B cell (primary cell): ENCODE results near the gene ID3. TPM values are rescaled to one million over a fixed set of nuclear protein-coding genes. Genes with fewer than 3 reads are reported as not detected.

Experiments used
- ATAC-seq: fragments of 200-7000 bp; cut with Tn5 transposase; one replicate; pipeline ENCODE4 v1.10.0; 2021; ENCODE audit warnings: low read depth, mild to moderate bottlenecking, moderate number of reproducible peaks, moderate library complexity
- CTCF ChIA-PET: fragments of 350-600 bp; sonication (Branson Sonifier 250); formaldehyde crosslinking; loops from one replicate; lab custom pipeline; 2021; ENCODE audit warnings: antibody characterized with exemption, inconsistent platforms; lab: Charles Lee
- POLR2A ChIA-PET: fragments of 350-600 bp; sonication (Branson Sonifier 250); formaldehyde crosslinking; loops from one replicate; lab custom pipeline; 2021; ENCODE audit warnings: antibody characterized with exemption; lab: Charles Lee
- DNase-seq: peaks from one replicate; pipeline ENCODE4 v3.0.0; 2013
- H2AFZ ChIP-seq: 2 replicates; pipeline ENCODE4 v1.6.1; 2012; ENCODE audit warnings: mild to moderate bottlenecking, low read depth, low read length; ENCODE audit not compliant: insufficient read depth, poor library complexity, severe bottlenecking
- H3K27ac ChIP-seq, 2 donors: 1 replicate in 1 of 2; 2 replicates in 1 of 2; pipeline ENCODE4 v1.5.1; 2012 to 2013; ENCODE audit warnings: low read length in 2 of 2, mild to moderate bottlenecking in 2 of 2, moderate library complexity in 1 of 2
- H3K27me3 ChIP-seq, 4 experiments: fragments of 200-600 bp in 1 of 4; sonication (generic) in 1 of 4; replicated peaks in 1 of 4; 1 replicate in 2 of 4; 2 replicates in 2 of 4; pipeline versions ENCODE4 v1.6.1 to v1.7.0; 2013 to 2016; ENCODE audit warnings: low read length in 3 of 4, mild to moderate bottlenecking in 2 of 4, mixed read lengths in 1 of 4, moderate library complexity in 1 of 4; ENCODE audit not compliant: insufficient read depth in 4 of 4, control insufficient read depth in 3 of 4; ENCODE audit errors: control extremely low read depth in 1 of 4
- H3K36me3 ChIP-seq, 2 experiments: replicated peaks in 1 of 2; 1 replicate in 1 of 2; 2 replicates in 1 of 2; pipeline versions ENCODE4 v1.6.1 to v1.7.1; 2013; ENCODE audit warnings: low read length in 1 of 2; ENCODE audit not compliant: insufficient read depth in 2 of 2, control insufficient read depth in 1 of 2; ENCODE audit errors: control extremely low read depth in 1 of 2, extremely low read depth in 1 of 2
- H3K4me1 ChIP-seq, 2 donors: fragments of 200-600 bp in 1 of 2; sonication (generic) in 1 of 2; 1 replicate in 1 of 2; 2 replicates in 1 of 2; pipeline versions ENCODE4 v1.5.1 to v1.6.1; 2013 to 2017; ENCODE audit warnings: low read length in 2 of 2; ENCODE audit not compliant: control insufficient read depth in 2 of 2, insufficient read depth in 2 of 2
- H3K4me2 ChIP-seq: replicated peaks from 2 replicates; pipeline ENCODE3; 2012; ENCODE audit warnings: mild to moderate bottlenecking, low read depth, low read length; ENCODE audit not compliant: poor library complexity, severe bottlenecking
- H3K4me3 ChIP-seq, 5 experiments: fragments of 200-600 bp in 1 of 5; sonication (generic) in 1 of 5; 1 replicate in 3 of 5; 2 replicates in 2 of 5; pipeline versions ENCODE4 v1.5.1 to v1.7.0; 2011 to 2016; ENCODE audit warnings: low read length in 4 of 5, mild to moderate bottlenecking in 4 of 5, low read depth in 2 of 5, control low read depth in 1 of 5, moderate library complexity in 1 of 5; ENCODE audit not compliant: insufficient read depth in 1 of 5; ENCODE audit errors: control extremely low read depth in 1 of 5, extremely low read depth in 1 of 5
- H3K79me2 ChIP-seq: fragments of 200-600 bp; sonication (generic); one replicate; pipeline ENCODE4 v1.6.0; 2016; ENCODE audit warnings: low read length; ENCODE audit not compliant: control insufficient read depth, insufficient read depth
- H3K9ac ChIP-seq: fragments of 200-600 bp; sonication (generic); 2 replicates; pipeline ENCODE4 v1.6.1; 2017; ENCODE audit warnings: mild to moderate bottlenecking, low read length, moderate library complexity
- H3K9me3 ChIP-seq, 3 donors: one replicate each; pipeline versions ENCODE4 v1.6.1 to v1.7.1; 2013; ENCODE audit warnings: low read length in 2 of 3; ENCODE audit not compliant: control insufficient read depth in 2 of 3, insufficient read depth in 1 of 3; ENCODE audit errors: control extremely low read depth in 1 of 3
- H4K20me1 ChIP-seq: 2 replicates; pipeline ENCODE4 v1.6.0; 2012; ENCODE audit warnings: mild to moderate bottlenecking, low read length; ENCODE audit not compliant: insufficient read depth, control insufficient read depth, poor library complexity, severe bottlenecking
- H3K27ac Mint-ChIP-seq: one replicate; pipeline ENCODE4 v1.8.0; 2021; ENCODE audit warnings: mixed read lengths
- H3K27me3 Mint-ChIP-seq: one replicate; pipeline ENCODE4 v1.8.0; 2021; ENCODE audit warnings: mixed read lengths
- H3K4me1 Mint-ChIP-seq: one replicate; pipeline ENCODE4 v1.8.0; 2021; ENCODE audit warnings: mixed read lengths
- H3K4me3 Mint-ChIP-seq: one replicate; pipeline ENCODE4 v1.8.0; 2021; ENCODE audit warnings: mixed read lengths
- H3K9me3 Mint-ChIP-seq: one replicate; pipeline ENCODE4 v1.8.0; 2022; ENCODE audit warnings: mixed read lengths; ENCODE audit not compliant: insufficient read depth
- CTCF ChIP-seq: fragments of 200-600 bp; IDR thresholded peaks from one replicate; pipeline ENCODE4 v1.8.0; 2022; ENCODE audit warnings: antibody characterized with exemption, mild to moderate bottlenecking
- EZH2 ChIP-seq: IDR thresholded peaks from 2 replicates; pipeline ENCODE4 v1.6.1; 2012; ENCODE audit warnings: borderline replicate concordance, low read depth, mild to moderate bottlenecking, moderate library complexity, low read length; ENCODE audit not compliant: insufficient read depth, poor library complexity, severe bottlenecking
- WGBS: methylation state at CpG from one replicate; pipeline ENCODE4 v1.1.5; 2013; ENCODE audit warnings: missing lambda C conversion rate; ENCODE audit not compliant: insufficient coverage; 5-methylcytosine and 5-hydroxymethylcytosine counted together
- intact Hi-C: fragments of 100-400 bp; cut with micrococcal nuclease; formaldehyde crosslinking; loops from one replicate; pipeline ENCODE4 v1.10.0; 2022
- polyA plus RNA-seq: library from polyadenylated mRNA; depleted of rRNA; stranded (reverse); fragments of >200 nt; gene quantifications from 2 replicates; pipeline ENCODE4 v1.2.3, GENCODE V29; 2012
- total RNA-seq, 2 donors: library from RNA; stranded (reverse); fragments of 120-200 nt in 1 of 2; gene quantifications; 1 replicate in 1 of 2; 2 replicates in 1 of 2; pipeline versions ENCODE4 v1.2.3 to v1.2.4, GENCODE V29; 2013 to 2022

ID3 gene
- total and polyA plus RNA-seq, 2 donors (not counting 1 experiment from before 2014, with no cell fraction given) = 212 to 367 TPM

- Histone ChIP-seq H3K27ac (peak overlapping the region; percentile 6 to 34), H3K79me2 (no peaks in the 10 kb centered on the region), H3K4me3 (no peak overlapping the region), H2AFZ (peak overlapping the region; percentile 21), H3K27me3 (no peaks in the 10 kb centered on the region), H3K9ac (no peak overlapping the region), H3K36me3 (peaks cover 0 to 4% of the 10 kb centered on the region in 2 experiments), H3K4me2 (peak overlapping the region; percentile 1), H4K20me1 (no peaks in the 10 kb centered on the region), H3K4me1 (peaks cover 48 to 59% of the 10 kb centered on the region in 2 donors), H3K9me3 (no peaks in the 10 kb centered on the region)
- intact Hi-C loops = no loop called here
- POLR2A ChIA-PET = interaction anchor here (0.6 kb wide), 1 partner anchor 37 kb away, joined by 3 read pairs; no protein-coding TSS in a partner anchor
- CTCF ChIA-PET = interaction anchor here (6.5 to 17.1 kb wide), 2 partner anchors 16 to 25 kb away, joined by 66 to 332 read pairs; no protein-coding TSS in a partner anchor
- WGBS = 19% methylated on average over 2 of the region's 7 CpGs
- Mint-ChIP-seq H3K4me1 (peaks cover 56% of the 10 kb centered on the region), H3K27ac (peak overlapping the region; percentile 84), H3K4me3 (no peak overlapping the region), H3K9me3 (no peaks in the 10 kb centered on the region), H3K27me3 (no peaks in the 10 kb centered on the region)
- no peak for ATAC-seq
- TF ChIP-seq EZH2 (no peak), CTCF (no peak)
- DNase-seq = no peak
These were observed 36.9 kb downstream of the ID3 start for GRCh38 chr1:23522244-23522982.

GRCh38 chr1:23521588-23521987 lies 37.7 kb downstream of the ID3 start:
- TF ChIP-seq CTCF = no peak
- no peak for TF ChIP-seq EZH2
- no peak for ATAC-seq
- Histone ChIP-seq H2AFZ (no peak overlapping the region), H3K4me1 (peaks cover 39 to 50% of the 10 kb centered on the region in 2 donors), H3K4me2 (no peak overlapping the region), H3K9ac (no peak overlapping the region), H3K27me3 (no peaks in the 10 kb centered on the region), H3K4me3 (no peak overlapping the region), H3K36me3 (peaks cover 0 to 4% of the 10 kb centered on the region in 2 experiments), H3K79me2 (no peaks in the 10 kb centered on the region), H3K27ac (no peak overlapping the region), H4K20me1 (no peaks in the 10 kb centered on the region), H3K9me3 (no peaks in the 10 kb centered on the region)
- peak overlapping the region; percentile 84 for H3K27ac Mint-ChIP-seq
- H3K27me3 Mint-ChIP-seq = no peaks in the 10 kb centered on the region
- peaks cover 48% of the 10 kb centered on the region for H3K4me1 Mint-ChIP-seq
- no peak for DNase-seq
- H3K9me3 Mint-ChIP-seq = no peaks in the 10 kb centered on the region
- over 99% methylated on average over 16 of the region's 16 CpGs for WGBS
- ChIA-PET POLR2A (interaction anchor here (0.6 kb wide), 1 partner anchor 39 kb away, joined by 3 read pairs; no protein-coding TSS in a partner anchor), CTCF (interaction anchor here (6.5 to 17.1 kb wide), 2 partner anchors 17 to 24 kb away, joined by 66 to 332 read pairs; no protein-coding TSS in a partner anchor)
- intact Hi-C loops = no loop called here
- no peak overlapping the region for H3K4me3 Mint-ChIP-seq
